Measurements from ENCODE around the gene SLC7A5.
"Not testable (repeated sequence)": the region's sequence is repeated elsewhere in the genome, so short reads cannot be mapped to it uniquely, and the experiment has no call there.

- TF ChIP-seq ZFX (IDR thresholded peaks at IDR 0.05); CTCF (conservative IDR thresholded peaks at IDR 0.05): not testable (repeated sequence)
Observed at GRCh38 chr16:87887931-87888330, 18.6 kb upstream of the SLC7A5 start.

Measured in C4-2B (cell line).